Measurements from ENCODE around the gene ARID3B. TPM values are rescaled to one million over a fixed set of nuclear protein-coding genes. Genes with fewer than 3 reads are reported as not detected.

The ARID3B gene
- total RNA-seq, 1 experiment from 2014 or later, result 101 TPM

- Histone ChIP-seq H3K14ac (ENCODE audit: insufficient read depth, low read length) (no peak overlapping the region), H4K91ac (ENCODE audit: insufficient read length, low read depth, low read length) (no peak overlapping the region), H3K4me1 (ENCODE audit: insufficient read depth, low read length) (no peaks in the 10 kb centered on the region), H3K27ac (ENCODE audit: insufficient read length, low read depth, low read length) (no peak overlapping the region), H2BK20ac (ENCODE audit: low read depth, low read length, poor library complexity, severe bottlenecking) (no peak overlapping the region), H3K9me3 (ENCODE audit: control insufficient read depth, low read depth, low read length) (no peaks in the 10 kb centered on the region), H4K5ac (ENCODE audit: insufficient read length, low read depth, low read length) (no peak overlapping the region), H2AK5ac (ENCODE audit: insufficient read length, low read length) (no peak overlapping the region), H2BK5ac (ENCODE audit: insufficient read length, low read length) (no peak overlapping the region), H2AFZ (ENCODE audit: low read length) (no peak overlapping the region), H2BK15ac (ENCODE audit: low read depth, low read length) (no peak overlapping the region), H3K18ac (ENCODE audit: insufficient read length, low read depth, low read length) (no peak overlapping the region), H4K20me1 (ENCODE audit: control insufficient read depth, insufficient read depth, insufficient read length) (no peaks in the 10 kb centered on the region), H2BK120ac (ENCODE audit: low read depth, low read length, poor library complexity, severe bottlenecking) (no peak overlapping the region), H3K23ac (ENCODE audit: insufficient read length, low read depth, low read length) (no peak overlapping the region), H3K27me3 (ENCODE audit: insufficient read depth, low read length) (no peaks in the 10 kb centered on the region), H3K56ac (ENCODE audit: insufficient read length, low read depth, low read length) (no peak overlapping the region), H3K79me2 (ENCODE audit: insufficient read depth, low read length) (peaks cover 2% of the 10 kb centered on the region; the same call in 1 of the 2 replicates), H3T11ph (ENCODE audit: low read length) (no peak overlapping the region), H3K9ac (ENCODE audit: extremely low read depth, insufficient read length, low read length) (no peak overlapping the region), H2BK12ac (ENCODE audit: insufficient read length, low read depth, low read length) (no peak overlapping the region), H4K8ac (replicated peaks; ENCODE audit: insufficient read length, low read depth, low read length) (no peak overlapping the region), H3K4ac (ENCODE audit: low read depth, low read length) (no peak overlapping the region), H3K4me2 (ENCODE audit: insufficient read depth, insufficient read length, low read length) (no peak overlapping the region), H3K79me1 (ENCODE audit: insufficient read depth, low read depth, low read length, poor library complexity, severe bottlenecking) (peaks cover 3% of the 10 kb centered on the region), H3K23me2 (ENCODE audit: insufficient read length, low read depth, low read length, poor library complexity, severe bottlenecking) (no peaks in the 10 kb centered on the region)
- H3K27ac Mint-ChIP-seq, result no peak overlapping the region; a peak in 2 of 7 replicates
- no peaks in the 10 kb centered on the region for H3K9me3 Mint-ChIP-seq
- WGBS (ENCODE audit: extremely low coverage, insufficient read length, low lambda C conversion rate), result no CpG with 5 or more reads among the region's 9 CpGs
- H3K27me3 Mint-ChIP-seq (ENCODE audit: low read depth), result no peaks in the 10 kb centered on the region
- H3K36me3 Mint-ChIP-seq (ENCODE audit: insufficient read depth in 1 of 3, low read depth in 3 of 3), result peaks cover 38 to 85% (median 61%) of the 10 kb centered on the region in 3 experiments
- no peak for TF ChIP-seq CTCF (conservative IDR thresholded peaks at IDR 0.05)
- H3K4me3 Mint-ChIP-seq, result no peak overlapping the region; a peak in 1 of 5 replicates
- no peak for DNase-seq
- no peaks in the 10 kb centered on the region for H3K4me1 Mint-ChIP-seq
Measured at GRCh38 chr15:74579001-74579400, 38.0 kb downstream of the ARID3B start.
